ENCODE results near the gene CGAS.
"Not testable (repeated sequence)": the region's sequence is repeated elsewhere in the genome, so short reads cannot be mapped to it uniquely, and the experiment has no call there.

Gene CGAS

GRCh38 chr6:73394577-73395354 is 57.3 kb downstream of the CGAS start, which contains the start of gene DDX43:
TSS of gene DDX43 (plus strand) at chr6:73394828. CDS start at chr6:73394906, 78 bp downstream.
- DNase-seq = no peak

GRCh38 chr6:73393278-73393677 is 58.8 kb downstream of the CGAS start:
- DNase-seq = no peak

- DNase-seq = not testable (repeated sequence)
Observed at GRCh38 chr6:73392188-73392587, 59.9 kb downstream of the CGAS start.

GRCh38 chr6:73391675-73392074 is 60.4 kb downstream of the CGAS start:
- no peak for DNase-seq

- DNase-seq = no peak
Observed at GRCh38 chr6:73389854-73390253, 62.2 kb downstream of the CGAS start.

GRCh38 chr6:73388800-73389512 is 63.1 kb downstream of the CGAS start:
- DNase-seq = no peak

GRCh38 chr6:73388433-73388799 is 63.7 kb downstream of the CGAS start:
- no peak for DNase-seq

- DNase-seq = no peak
Observed at GRCh38 chr6:73382462-73383113, 69.5 kb downstream of the CGAS start.

- DNase-seq = not testable (repeated sequence)
Observed at GRCh38 chr6:73381531-73381930, 70.6 kb downstream of the CGAS start.

GRCh38 chr6:73377225-73377624 is 74.9 kb downstream of the CGAS start:
- DNase-seq = no peak

- DNase-seq = no peak
Observed at GRCh38 chr6:73375216-73375615, 76.9 kb downstream of the CGAS start.
